CD14-positive monocyte (primary cell): Measurements from ENCODE around the gene BLMH. TPM values are rescaled to one million over a fixed set of nuclear protein-coding genes. Genes with fewer than 3 reads are reported as not detected.
A peak's percentile ranks its signal among the peaks of the same experiment; 100 is the strongest.

Experiments used
- DNase-seq, 3 donors: peaks; one replicate each; pipeline ENCODE4 v3.0.0-alpha.2; 2011 to 2022
- H2AFZ ChIP-seq: 2 replicates; pipeline ENCODE4 v1.6.0; 2012; ENCODE audit warnings: mild to moderate bottlenecking, low read depth, low read length, inconsistent platforms; ENCODE audit not compliant: insufficient read depth, poor library complexity, severe bottlenecking
- H3K27ac ChIP-seq, 2 donors: 1 replicate in 1 of 2; 2 replicates in 1 of 2; pipeline ENCODE4 v1.5.1; 2012 to 2013; ENCODE audit warnings: low read length in 2 of 2, control low read depth in 1 of 2, inconsistent platforms in 1 of 2, low read depth in 1 of 2, mild to moderate bottlenecking in 1 of 2
- H3K27me3 ChIP-seq, 2 donors: one replicate each; pipeline versions ENCODE4 v1.6.0 to v1.6.1; 2011 to 2013; ENCODE audit warnings: low read length in 2 of 2; ENCODE audit not compliant: control insufficient read depth in 2 of 2, insufficient read depth in 2 of 2
- H3K36me3 ChIP-seq, 2 donors: replicated peaks in 1 of 2; 1 replicate in 1 of 2; 2 replicates in 1 of 2; pipeline versions ENCODE4 v1.5.1 to v1.6.1; 2012 to 2013; ENCODE audit warnings: low read length in 2 of 2, control low read depth in 1 of 2, inconsistent platforms in 1 of 2, mild to moderate bottlenecking in 1 of 2; ENCODE audit not compliant: insufficient read depth in 2 of 2, control insufficient read depth in 1 of 2
- H3K4me1 ChIP-seq, 2 donors: 1 replicate in 1 of 2; 2 replicates in 1 of 2; pipeline versions ENCODE4 v1.5.1 to v1.6.1; 2012 to 2013; ENCODE audit warnings: low read length in 2 of 2, control low read depth in 1 of 2, inconsistent platforms in 1 of 2, mild to moderate bottlenecking in 1 of 2, moderate library complexity in 1 of 2; ENCODE audit not compliant: insufficient read depth in 2 of 2, control insufficient read depth in 1 of 2
- H3K4me2 ChIP-seq: replicated peaks from 2 replicates; pipeline ENCODE3; 2012; ENCODE audit warnings: low read length, moderate library complexity, mild to moderate bottlenecking; ENCODE audit not compliant: poor library complexity, severe bottlenecking; ENCODE audit errors: extremely low read depth
- H3K4me3 ChIP-seq, 3 experiments: fragments of 200-600 bp in 1 of 3; sonication (generic) in 1 of 3; replicated peaks in 1 of 3; 1 replicate in 2 of 3; 2 replicates in 1 of 3; pipeline ENCODE4 v1.5.1; 2011 to 2013; ENCODE audit warnings: low read length in 3 of 3, mild to moderate bottlenecking in 3 of 3, control low read depth in 2 of 3, low read depth in 2 of 3, inconsistent platforms in 1 of 3, moderate library complexity in 1 of 3
- H3K79me2 ChIP-seq: 2 replicates; pipeline ENCODE4 v1.6.0; 2012; ENCODE audit warnings: mild to moderate bottlenecking, control low read depth, inconsistent platforms, low read length, moderate library complexity; ENCODE audit not compliant: insufficient read depth
- H3K9ac ChIP-seq: 2 replicates; pipeline ENCODE4 v1.6.0; 2017; ENCODE audit warnings: low read length, mild to moderate bottlenecking; ENCODE audit not compliant: insufficient read depth, poor library complexity, severe bottlenecking
- H3K9me3 ChIP-seq, 2 donors: replicated peaks in 1 of 2; 1 replicate in 1 of 2; 2 replicates in 1 of 2; pipeline versions ENCODE4 v1.5.1 to v1.6.1; 2012 to 2013; ENCODE audit warnings: low read length in 2 of 2, control low read depth in 1 of 2; ENCODE audit not compliant: control insufficient read depth in 1 of 2, insufficient read depth in 1 of 2
- H4K20me1 ChIP-seq: 2 replicates; pipeline ENCODE4 v1.6.0; 2012; ENCODE audit warnings: mild to moderate bottlenecking, low read length, control low read depth, moderate library complexity; ENCODE audit not compliant: insufficient read depth
- H3K27ac Mint-ChIP-seq, 7 donors: one replicate each; pipeline ENCODE4 v1.8.0; 2020; ENCODE audit warnings: mild to moderate bottlenecking in 7 of 7, mixed read lengths in 7 of 7, moderate library complexity in 6 of 7, inconsistent platforms in 2 of 7
- H3K27me3 Mint-ChIP-seq, 3 donors: one replicate each; pipeline ENCODE4 v1.8.0; 2021 to 2022; ENCODE audit warnings: low read depth in 3 of 3, mild to moderate bottlenecking in 3 of 3, mixed read lengths in 3 of 3, moderate library complexity in 3 of 3, inconsistent platforms in 1 of 3
- H3K36me3 Mint-ChIP-seq, 2 donors: one replicate each; pipeline ENCODE4 v1.8.0; 2020; ENCODE audit warnings: mixed read lengths in 2 of 2, inconsistent platforms in 1 of 2, mild to moderate bottlenecking in 1 of 2
- H3K4me1 Mint-ChIP-seq: one replicate; pipeline ENCODE4 v1.8.0; 2020; ENCODE audit warnings: mild to moderate bottlenecking, mixed read lengths
- H3K4me3 Mint-ChIP-seq, 2 donors: one replicate each; pipeline ENCODE4 v1.8.0; 2020; ENCODE audit warnings: mild to moderate bottlenecking in 2 of 2, mixed read lengths in 2 of 2, moderate library complexity in 1 of 2
- H3K9me3 Mint-ChIP-seq, 7 donors: one replicate each; pipeline ENCODE4 v1.8.0; 2020 to 2022; ENCODE audit warnings: mixed read lengths in 7 of 7, mild to moderate bottlenecking in 6 of 7, moderate library complexity in 6 of 7, inconsistent platforms in 2 of 7
- WGBS: methylation state at CpG from one replicate; pipeline ENCODE4 v1.1.5; 2013; ENCODE audit warnings: missing lambda C conversion rate; ENCODE audit not compliant: insufficient coverage; 5-methylcytosine and 5-hydroxymethylcytosine counted together
- intact Hi-C, 2 donors: fragments of 100-400 bp; cut with micrococcal nuclease; formaldehyde crosslinking; loops; one replicate each; pipeline versions ENCODE4 v1.15.0 to v1.15.1; 2023
- polyA plus RNA-seq, 3 donors: library from polyadenylated mRNA; depleted of rRNA in 1 of 3; unstranded in 2 of 3; stranded (reverse) in 1 of 3; fragments of 300-500 nt in 2 of 3; fragments of >200 nt in 1 of 3; fragmentation: Illumina TruSeq in 2 of 3; gene quantifications; 1 replicate in 2 of 3; 2 replicates in 1 of 3; pipeline ENCODE4 v1.2.3, GENCODE V29; 2012 to 2021
- TF ChIP-seq, protein P1 (sequence below): fragments of 200-600 bp; IDR thresholded peaks from one replicate; pipeline ENCODE4 v1.8.0; 2022; ENCODE audit warnings: antibody characterized with exemption, mild to moderate bottlenecking

The BLMH gene
- polyA plus RNA-seq, 3 donors, result 6.6 to 10.8 (median 10.4) TPM

- no peaks in the 10 kb centered on the region for H3K9me3 Mint-ChIP-seq
- TF ChIP-seq, protein P1, sequence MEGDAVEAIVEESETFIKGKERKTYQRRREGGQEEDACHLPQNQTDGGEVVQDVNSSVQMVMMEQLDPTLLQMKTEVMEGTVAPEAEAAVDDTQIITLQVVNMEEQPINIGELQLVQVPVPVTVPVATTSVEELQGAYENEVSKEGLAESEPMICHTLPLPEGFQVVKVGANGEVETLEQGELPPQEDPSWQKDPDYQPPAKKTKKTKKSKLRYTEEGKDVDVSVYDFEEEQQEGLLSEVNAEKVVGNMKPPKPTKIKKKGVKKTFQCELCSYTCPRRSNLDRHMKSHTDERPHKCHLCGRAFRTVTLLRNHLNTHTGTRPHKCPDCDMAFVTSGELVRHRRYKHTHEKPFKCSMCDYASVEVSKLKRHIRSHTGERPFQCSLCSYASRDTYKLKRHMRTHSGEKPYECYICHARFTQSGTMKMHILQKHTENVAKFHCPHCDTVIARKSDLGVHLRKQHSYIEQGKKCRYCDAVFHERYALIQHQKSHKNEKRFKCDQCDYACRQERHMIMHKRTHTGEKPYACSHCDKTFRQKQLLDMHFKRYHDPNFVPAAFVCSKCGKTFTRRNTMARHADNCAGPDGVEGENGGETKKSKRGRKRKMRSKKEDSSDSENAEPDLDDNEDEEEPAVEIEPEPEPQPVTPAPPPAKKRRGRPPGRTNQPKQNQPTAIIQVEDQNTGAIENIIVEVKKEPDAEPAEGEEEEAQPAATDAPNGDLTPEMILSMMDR, result no peak
- no peaks in the 10 kb centered on the region for H3K9me3 ChIP-seq
These were observed 40.4 kb upstream of the BLMH start for GRCh38 chr17:30332057-30332542.

GRCh38 chr17:30326809-30327208, 35.1 kb upstream of the BLMH start:
- Histone ChIP-seq H3K27me3 (no peaks in the 10 kb centered on the region), H4K20me1 (no peaks in the 10 kb centered on the region), H3K36me3 (no peaks in the 10 kb centered on the region), H3K4me1 (peaks cover 12 to 16% of the 10 kb centered on the region in 2 donors), H2AFZ (no peak overlapping the region), H3K9ac (no peak overlapping the region), H3K79me2 (no peaks in the 10 kb centered on the region), H3K27ac (no peak overlapping the region), H3K4me3 (no peak overlapping the region), H3K4me2 (no peak overlapping the region), H3K9me3 (no peaks in the 10 kb centered on the region)
- Mint-ChIP-seq H3K4me1 (peaks cover 19% of the 10 kb centered on the region), H3K4me3 (no peak overlapping the region), H3K27me3 (peaks cover 3 to 7% (median 3%) of the 10 kb centered on the region in 3 donors), H3K27ac (no peak overlapping the region), H3K36me3 (no peaks in the 10 kb centered on the region), H3K9me3 (no peaks in the 10 kb centered on the region)
- intact Hi-C loops, result no loop called here
- TF ChIP-seq, protein P1, result no peak
- no peak for DNase-seq
- WGBS, result no CpG with 5 or more reads among the region's 1 CpG

More at GRCh38 chr17:30332057-30332542, 40.4 kb upstream of the BLMH start:
- H3K4me1 Mint-ChIP-seq, result peaks cover 16% of the 10 kb centered on the region
- Histone ChIP-seq H4K20me1 (no peaks in the 10 kb centered on the region), H3K79me2 (no peaks in the 10 kb centered on the region), H3K4me3 (no peak overlapping the region), H3K27me3 (no peaks in the 10 kb centered on the region), H2AFZ (peak overlapping the region; percentile 56), H3K4me1 (peaks cover 5 to 7% of the 10 kb centered on the region in 2 donors), H3K27ac (no peak overlapping the region), H3K36me3 (no peaks in the 10 kb centered on the region), H3K9ac (no peak overlapping the region), H3K4me2 (no peak overlapping the region)
- peak overlapping the region in 1 of 7 donors; percentile 61 for H3K27ac Mint-ChIP-seq
- H3K36me3 Mint-ChIP-seq, result no peaks in the 10 kb centered on the region
- peak in 2 of 3 donors; percentile 40 to 58 for DNase-seq
- peaks cover 0 to 10% (median 5%) of the 10 kb centered on the region in 3 donors for H3K27me3 Mint-ChIP-seq
- no peak overlapping the region for H3K4me3 Mint-ChIP-seq
- intact Hi-C loops, result loop anchor here in 1 of 2 donors (10.0 kb wide), 1 partner anchor 207 kb away; no protein-coding TSS in a partner anchor
- WGBS, result no CpG with 5 or more reads among the region's 4 CpGs
